Measurements from ENCODE around the gene STUB1.
A peak's percentile ranks its signal among the peaks of the same experiment; 100 is the strongest.

Gene STUB1

DNA sequence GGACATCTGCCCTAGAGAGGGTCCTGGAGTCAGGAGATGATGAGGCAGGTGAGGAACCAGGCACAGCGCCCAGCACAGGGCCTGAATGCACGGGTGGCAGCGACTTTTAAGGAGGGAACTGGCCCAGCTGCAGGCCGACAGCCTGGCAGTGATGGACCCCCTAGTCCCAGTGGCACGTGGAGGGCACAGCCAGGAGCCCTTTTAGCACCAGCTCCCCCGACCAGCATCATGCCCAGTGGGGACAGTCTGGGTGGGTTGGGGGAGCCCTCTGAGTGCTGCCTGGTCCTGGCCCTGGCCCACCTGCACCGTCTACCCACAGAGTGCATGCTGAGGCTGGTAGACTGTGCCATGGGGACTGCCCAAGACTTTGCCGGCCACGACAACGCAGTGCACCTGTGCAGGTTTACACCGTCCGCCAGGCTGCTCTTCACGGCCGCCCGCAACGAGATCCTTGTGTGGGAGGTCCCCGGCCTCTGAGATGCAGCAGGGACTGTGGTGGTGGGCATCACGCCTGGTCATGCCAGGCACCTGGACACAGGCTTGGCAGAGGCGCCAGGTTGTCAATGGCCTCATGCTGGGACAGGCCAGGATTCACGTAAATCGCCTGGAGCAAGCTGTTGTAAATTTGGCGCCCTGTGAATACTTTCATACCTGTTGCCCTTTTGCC, 13.0 kb upstream of the STUB1 start:
- DNase-seq (ENCODE audit: low read depth): no peak

DNA sequence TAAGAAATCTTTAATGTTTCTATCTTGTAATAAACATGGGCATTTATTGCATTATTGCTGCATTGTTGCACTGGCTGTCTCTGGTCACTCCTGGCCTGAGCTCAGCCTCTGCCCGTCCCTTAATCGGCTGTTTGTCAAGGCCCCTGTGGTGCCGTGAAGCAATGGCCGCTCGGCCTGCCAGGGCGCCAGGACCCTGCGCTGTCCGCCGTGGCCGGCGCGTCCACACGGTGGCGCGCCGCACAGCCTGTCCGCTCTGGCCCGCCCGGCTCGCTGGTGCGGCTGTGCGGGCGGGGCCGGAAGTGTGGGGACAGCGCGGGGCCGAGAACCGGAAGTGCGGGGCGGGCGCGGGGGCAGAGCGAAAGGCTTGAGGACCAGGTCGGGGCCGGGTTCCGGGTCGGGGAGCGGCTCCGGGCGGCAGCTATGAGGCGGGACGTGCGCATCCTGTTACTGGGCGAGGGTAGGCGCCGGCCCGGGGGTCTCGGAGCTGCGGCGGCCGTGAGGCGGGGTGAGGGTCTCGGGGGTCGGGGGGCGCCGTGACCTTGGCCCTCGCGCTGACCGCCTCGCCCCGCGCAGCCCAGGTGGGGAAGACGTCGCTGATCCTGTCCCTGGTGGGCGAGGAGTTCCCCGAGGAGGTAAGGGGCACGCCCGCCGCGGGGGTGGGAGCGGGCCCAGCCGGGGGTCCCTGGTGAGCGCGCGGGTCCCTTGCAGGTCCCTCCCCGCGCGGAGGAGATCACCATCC, 12.3 kb upstream of the STUB1 start, which contains the start of gene RHOT2:
TSS of gene RHOT2 (plus strand) at position 353 of the 739 bp plus-strand sequence. CDS start at position 421, 68 bp downstream.
- DNase-seq (ENCODE audit: low read depth): peak; percentile 85

DNA sequence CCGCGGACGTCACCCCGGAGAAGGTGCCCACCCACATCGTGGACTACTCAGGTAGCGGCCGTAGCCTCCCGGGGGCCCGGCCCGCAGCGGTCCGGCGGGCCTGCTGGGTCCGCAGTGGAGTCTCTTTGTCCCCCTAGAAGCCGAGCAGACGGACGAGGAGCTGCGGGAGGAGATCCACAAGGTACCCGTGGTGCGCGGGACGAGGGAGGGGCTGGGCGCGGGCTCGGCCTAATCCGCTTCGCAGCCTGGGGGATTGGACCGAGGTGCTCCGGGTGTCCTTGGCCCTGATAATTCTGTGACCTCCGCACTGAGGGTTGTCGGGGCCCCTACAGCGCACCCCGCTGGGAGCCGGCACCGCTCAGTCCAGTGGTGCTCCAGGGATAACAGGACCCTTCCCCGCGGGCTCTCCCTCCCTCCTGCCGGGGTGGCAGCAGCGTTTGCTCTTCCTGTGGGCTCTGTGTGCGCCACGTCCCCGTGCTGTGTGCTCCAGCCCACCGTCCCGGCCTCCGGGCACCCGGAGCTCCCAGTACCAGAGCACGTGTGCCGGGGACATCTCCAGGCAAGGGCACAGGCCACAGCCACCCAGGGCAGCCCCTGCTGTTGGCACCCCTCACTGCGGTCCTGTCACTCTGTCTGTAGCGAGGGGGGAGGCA, 11.6 kb upstream of the STUB1 start:
- DNase-seq (ENCODE audit: low read depth): no peak

DNA sequence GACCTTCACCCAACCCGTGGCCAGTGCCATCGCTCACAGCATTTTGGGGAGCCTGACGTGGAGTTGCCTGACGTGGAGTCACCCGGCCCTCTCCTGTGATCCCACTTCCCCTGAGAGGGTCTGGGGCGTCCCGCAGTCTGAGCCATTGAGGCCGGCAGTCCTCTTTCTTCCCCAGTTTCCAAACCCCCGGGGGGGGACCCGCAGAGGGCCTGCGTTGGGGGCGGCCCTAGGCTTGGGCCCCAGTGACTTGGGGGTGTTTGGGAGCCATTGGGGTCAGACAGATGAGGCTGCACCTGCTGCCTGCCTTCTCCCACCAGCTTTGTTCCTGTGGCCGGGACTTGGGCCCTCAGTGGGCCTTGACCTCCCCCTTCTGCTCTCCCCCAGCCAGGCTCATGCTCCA, 10.5 kb upstream of the STUB1 start:
- no peak for DNase-seq (ENCODE audit: low read depth)

DNA sequence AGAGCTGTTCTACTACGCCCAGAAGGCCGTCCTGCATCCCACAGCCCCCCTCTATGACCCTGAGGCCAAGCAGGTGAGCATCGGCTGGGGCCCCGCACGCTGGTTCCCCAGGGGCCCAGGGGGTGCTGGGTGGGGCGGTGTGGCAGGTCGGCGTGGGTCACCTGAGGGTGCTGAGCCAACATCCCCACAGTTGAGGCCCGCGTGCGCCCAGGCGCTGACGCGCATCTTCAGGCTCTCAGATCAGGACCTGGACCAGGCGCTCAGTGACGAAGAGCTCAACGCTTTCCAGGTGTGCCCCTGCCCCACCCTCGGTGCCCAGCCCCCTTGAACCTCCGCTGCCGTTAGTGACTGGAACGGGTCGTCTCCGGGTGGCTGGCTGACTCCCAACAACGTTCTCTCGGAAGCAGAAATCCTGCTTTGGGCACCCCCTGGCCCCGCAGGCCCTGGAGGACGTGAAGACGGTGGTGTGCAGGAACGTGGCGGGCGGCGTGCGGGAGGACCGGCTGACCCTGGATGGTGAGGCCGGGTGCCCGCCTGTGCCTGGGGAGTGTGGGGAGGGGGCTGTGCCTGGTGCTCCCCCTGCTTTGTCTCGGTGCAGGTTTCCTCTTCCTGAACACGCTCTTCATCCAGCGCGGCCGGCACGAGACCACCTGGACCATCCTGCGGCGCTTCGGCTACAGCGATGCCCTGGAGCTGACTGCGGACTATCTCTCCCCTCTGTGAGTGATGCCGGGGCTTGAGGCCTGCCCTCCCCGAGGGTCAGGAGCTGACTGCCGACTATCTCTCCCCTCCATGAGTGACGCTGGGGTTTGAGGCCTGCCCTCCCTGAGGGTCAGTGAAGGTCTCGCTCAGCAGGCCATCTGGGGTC, 9.5 kb upstream of the STUB1 start:
- no peak for DNase-seq (ENCODE audit: low read depth)

DNA sequence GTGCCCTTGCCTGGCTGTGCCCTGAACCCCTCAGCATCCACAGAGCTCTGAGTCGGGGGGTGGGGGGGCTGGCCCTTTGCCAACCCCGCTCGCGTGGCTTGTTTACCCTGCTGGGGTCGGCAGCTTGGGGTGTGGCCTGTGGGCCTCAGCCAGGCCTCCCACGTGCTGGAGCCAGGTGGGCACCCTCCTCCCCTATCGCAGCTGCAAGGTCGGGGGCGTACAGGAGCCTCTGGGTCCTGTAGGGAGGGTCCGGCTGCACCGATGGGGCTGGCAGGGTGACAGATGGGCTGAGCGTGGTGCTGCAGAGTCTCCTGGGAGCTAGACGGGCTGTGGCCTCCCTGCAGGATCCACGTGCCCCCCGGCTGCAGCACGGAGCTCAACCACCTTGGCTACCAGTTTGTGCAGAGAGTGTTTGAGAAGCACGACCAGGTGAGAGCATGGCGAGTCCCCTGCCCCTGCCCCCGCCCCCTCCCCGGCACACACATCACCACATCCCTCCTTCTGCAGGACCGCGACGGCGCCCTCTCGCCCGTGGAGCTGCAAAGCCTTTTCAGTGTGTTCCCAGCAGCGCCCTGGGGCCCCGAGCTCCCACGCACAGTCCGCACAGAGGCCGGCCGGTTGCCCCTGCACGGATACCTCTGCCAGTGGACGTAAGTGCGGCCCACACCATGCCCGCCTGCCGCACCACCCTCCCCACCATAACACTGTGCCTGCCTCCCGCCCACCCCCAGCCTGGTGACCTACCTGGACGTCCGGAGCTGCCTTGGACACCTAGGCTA, 8.7 kb upstream of the STUB1 start:
- DNase-seq (ENCODE audit: low read depth): no peak

DNA sequence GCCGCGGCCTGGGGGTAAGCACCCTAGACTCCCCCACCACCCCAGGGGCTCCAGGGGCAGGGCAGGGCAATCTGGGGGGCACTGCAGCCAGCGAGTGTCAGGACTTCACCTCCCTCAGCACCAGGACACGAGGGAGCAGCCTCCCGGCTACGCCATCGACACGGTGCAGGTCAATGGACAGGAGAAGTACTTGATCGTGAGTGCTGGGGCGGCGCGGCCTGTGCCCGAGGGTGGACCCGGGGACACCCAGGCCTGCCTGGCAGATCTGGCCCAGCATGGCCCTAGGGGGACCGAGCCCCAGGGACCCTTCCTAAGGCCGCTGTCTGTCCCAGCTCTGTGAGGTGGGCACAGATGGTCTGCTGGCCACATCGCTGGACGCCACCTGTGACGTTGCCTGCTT, 7.8 kb upstream of the STUB1 start:
- DNase-seq (ENCODE audit: low read depth): no peak

DNA sequence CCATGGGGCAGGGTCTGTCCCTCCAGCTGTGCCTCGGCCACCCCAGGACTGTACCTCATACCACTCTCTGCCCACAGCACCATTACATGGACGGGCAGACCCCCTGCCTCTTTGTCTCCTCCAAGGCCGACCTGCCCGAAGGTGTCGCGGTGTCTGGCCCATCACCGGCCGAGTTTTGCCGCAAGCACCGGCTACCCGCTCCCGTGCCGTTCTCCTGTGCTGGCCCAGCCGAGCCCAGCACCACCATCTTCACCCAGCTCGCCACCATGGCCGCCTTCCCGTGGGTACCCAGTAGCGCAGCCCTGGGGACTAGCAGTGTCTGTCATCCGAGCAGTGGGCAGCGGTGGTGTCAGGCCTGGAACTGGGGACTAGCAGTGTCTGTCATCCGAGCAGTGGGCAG, 7.4 kb upstream of the STUB1 start:
- DNase-seq (ENCODE audit: low read depth): no peak

DNA sequence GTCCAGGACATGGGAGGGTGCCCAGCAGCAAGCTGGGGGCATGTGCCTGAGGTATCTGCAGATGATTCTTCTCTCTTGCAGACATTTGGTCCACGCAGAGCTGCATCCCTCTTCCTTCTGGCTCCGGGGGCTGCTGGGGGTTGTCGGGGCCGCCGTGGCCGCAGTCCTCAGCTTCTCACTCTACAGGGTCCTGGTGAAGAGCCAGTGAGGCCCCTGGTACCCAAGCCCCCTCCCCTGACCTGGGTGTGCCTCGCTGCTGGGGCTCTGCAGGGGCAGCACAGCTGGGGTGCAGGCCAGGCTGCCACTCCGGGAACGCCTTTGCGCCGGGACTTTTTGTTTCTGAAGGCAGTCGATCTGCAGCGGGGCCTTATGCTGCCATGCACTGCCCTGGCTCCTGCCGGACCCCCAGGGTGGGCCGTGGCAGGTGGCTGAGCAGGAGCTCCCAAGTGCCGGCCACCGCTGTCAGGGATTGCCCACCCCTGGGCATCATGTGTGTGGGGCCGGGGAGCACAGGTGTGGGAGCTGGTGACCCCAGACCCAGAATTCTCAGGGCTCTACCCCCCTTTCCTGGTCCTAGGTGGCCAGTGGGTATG, 6.7 kb upstream of the STUB1 start:
- DNase-seq (ENCODE audit: low read depth): no peak

DNA sequence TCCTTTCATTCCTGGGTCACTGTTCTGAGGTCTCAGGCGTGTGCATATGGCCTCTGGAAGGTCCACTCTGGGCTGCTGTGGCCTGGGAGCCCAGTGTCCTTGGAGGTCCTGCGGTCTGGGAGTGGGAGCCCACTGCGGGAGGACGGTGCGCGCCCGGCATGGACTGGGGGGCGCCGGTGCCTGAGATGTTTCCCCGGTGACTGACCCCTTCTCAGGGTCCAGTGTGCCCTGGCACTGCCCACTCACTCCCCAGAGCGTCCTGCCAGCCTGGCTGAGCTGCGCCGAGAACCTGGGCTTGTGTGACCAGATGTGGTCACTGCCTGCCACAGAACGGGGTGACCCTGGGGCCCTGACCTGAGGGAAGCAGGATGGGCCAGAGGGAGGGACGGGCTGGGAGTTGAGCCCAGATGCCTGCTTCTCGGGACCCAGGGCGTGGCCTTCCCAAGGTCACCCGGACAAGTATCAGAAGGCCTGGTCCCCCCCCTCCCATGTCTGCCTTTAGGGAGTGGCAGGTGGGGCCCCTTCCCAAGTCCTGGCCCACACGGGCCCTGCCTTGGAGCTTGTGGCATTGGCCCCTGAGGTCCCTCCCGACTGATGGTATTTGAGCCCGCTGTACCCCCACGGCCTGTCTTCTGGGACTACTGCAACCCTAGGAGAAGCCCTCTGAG, 5.9 kb upstream of the STUB1 start:
- no peak for DNase-seq (ENCODE audit: low read depth)

DNA sequence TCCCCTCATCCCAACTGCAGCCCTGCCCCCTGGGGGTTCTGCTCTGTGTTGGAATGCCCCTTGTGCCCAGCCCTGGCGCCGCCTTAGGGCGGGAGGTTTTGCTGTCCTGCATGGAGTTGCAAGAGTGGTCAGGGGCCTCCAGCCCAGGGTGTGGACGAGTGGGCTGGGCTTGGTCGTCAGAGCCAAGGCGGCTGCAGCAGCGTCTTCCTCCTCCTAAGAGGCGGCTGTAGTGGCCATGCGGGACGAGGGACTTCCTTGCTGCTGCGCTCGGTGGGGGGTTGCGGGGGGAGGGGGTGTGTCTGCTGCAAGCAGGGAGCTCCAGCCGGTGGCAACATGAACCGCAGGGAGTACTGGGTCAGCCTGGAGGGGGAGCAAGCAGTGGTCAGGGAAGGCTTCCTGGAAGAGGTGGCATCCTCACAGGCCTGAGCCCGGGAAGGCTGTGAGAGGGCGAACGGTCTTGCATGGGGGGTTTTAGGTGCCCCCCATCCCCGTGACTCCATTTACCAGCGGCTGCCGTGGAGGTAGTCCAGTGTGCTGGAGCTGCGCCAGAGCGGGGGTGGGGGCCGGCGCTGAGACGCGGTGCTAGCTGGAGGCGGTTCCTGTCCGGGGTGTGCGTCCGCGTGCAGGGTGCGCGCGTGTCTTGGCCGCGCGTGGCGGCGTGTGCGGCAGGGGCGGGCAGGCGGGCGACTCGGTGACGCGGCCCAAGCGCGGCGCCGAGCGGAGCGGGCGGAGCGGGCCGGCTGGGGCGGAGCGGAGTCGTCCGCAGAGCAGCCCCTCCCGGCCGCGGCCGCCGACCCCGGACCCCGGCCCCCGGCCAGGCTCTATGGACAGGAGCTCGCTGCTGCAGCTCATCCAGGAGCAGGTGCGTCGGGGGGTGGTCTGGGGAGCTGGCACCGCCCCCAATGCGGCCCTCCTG, 5.0 kb upstream of the STUB1 start, which contains the start of gene RHBDL1:
TSS of gene RHBDL1 (plus strand) at position 704 of the 916 bp plus-strand sequence. CDS start at position 824, 120 bp downstream.
- no peak for DNase-seq (ENCODE audit: low read depth)

DNA sequence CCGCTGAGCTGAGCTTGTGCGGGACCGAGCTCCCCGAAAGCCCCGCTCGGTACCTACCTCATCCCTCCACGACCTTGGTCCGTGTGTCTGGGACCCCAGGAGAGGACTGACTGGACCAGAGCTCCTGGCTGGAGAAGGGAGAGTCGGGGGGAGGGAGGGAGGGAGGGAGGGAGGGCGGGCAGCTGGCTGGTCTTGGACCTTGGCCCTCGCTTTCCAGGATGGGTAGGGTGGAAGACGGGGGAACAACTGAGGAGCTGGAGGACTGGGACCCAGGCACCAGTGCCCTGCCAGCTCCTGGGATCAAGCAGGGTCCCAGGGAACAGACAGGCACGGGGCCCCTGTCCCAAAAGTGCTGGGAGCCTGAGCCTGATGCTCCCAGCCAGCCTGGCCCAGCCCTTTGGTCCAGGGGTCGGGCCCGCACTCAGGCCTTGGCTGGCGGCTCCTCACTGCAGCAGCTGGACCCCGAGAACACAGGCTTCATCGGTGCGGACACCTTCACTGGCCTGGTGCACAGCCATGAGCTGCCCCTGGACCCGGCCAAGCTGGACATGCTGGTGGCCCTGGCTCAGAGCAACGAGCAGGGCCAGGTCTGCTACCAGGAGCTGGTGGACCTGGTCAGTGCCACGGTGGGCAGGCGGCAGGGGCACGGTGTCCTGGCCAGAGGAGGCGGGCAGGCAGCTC, 4.2 kb upstream of the STUB1 start:
- no peak for DNase-seq (ENCODE audit: low read depth)

DNA sequence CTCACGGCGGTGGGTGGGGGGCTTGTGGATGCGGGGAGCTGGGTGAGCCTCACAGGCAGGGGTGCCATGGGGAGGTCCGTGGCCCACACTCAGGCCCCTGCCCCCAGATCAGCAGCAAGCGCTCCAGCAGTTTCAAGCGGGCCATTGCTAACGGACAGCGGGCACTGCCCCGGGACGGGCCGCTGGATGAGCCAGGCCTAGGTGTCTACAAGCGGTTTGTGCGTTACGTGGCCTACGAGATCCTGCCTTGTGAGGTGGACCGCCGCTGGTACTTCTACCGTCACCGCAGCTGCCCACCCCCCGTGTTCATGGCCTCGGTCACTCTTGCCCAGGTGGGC, 3.7 kb upstream of the STUB1 start:
- no peak for DNase-seq (ENCODE audit: low read depth)

DNA sequence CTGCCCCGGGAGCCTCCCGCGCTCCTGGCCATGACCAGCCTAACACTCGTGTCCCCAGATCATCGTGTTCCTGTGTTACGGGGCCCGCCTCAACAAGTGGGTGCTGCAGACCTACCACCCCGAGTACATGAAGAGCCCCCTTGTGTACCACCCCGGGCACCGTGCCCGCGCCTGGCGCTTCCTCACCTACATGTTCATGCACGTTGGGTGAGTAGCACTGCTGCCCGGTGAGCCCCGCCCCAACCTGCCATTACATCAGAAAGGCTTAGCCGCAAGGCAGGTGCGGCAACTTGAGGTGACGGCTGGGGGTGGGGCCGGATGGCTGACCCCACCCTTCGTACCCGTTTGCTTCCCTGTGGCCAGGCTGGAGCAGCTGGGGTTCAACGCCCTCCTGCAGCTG, 3.3 kb upstream of the STUB1 start:
- no peak for DNase-seq (ENCODE audit: low read depth)

DNA sequence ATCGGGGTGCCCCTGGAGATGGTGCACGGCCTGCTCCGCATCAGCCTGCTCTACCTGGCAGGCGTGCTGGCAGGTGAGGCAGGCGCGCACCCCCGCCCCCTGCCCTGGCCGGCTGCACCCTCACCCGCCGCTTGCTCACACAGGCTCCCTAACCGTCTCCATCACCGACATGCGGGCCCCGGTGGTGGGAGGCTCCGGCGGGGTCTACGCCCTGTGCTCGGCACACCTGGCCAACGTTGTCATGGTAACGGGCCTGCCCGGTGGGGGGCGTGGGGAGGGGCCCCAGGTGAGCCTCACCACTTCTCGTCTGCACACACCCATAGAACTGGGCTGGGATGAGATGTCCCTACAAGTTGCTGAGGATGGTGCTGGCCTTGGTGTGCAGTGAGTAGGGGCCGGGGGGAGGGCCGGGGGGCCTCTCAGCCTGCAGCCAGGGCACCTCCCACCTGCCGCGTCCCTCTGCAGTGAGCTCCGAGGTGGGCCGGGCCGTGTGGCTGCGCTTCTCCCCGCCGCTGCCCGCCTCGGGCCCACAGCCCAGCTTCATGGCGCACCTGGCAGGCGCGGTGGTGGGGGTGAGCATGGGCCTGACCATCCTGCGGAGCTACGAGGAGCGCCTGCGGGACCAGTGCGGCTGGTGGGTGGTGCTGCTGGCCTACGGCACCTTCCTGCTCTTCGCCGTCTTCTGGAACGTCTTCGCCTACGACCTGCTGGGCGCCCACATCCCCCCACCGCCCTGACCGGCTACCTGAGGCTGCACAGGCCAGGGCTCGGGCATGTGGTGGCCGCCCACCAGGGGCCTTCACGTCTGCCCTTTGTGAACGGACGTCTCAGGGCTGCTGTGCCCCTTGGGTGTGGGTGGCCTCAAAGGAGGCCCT, 2.7 kb upstream of the STUB1 start:
- no peak for DNase-seq (ENCODE audit: low read depth)

DNA sequence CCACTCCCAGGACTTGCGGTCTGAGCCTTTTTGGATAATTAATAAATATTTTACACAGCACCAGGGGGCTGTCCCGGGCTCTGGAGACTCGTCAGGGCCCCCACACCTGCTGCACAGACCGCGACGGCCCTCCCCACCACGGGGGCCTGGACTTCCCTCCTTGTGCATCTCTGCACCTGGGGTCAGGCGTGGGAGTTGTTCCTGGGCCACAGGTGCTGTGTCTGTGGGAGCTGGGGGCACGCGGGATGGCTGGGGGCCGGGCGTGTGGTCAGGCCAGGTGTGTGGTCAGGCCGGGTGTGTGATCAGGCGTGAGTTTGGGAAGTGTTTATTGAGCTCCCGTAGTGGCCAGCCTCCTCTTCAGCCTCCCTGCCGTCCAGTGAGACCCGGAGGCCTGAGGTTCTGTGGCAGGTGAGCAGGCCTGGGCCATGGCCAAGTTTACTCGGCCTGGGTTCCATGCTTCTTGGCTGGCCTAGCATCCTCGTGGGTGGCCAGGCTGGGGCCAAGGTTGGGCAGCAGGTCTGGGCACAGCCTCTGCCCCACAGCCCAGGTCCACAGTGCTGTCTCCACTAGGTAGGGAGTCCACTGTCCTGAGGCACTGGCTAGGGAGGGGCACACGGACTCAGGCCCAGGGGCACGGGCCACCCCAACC, 1.9 kb upstream of the STUB1 start:
- DNase-seq (ENCODE audit: low read depth): no peak

All from stimulated activated CD8-positive, alpha-beta memory T cell treated with anti-CD3 and anti-CD28 coated beads, Interleukin-7, amount 100 ng/mL, for 24 hours (primary cell).